ENCODE data around the gene OCRL. TPM values are rescaled to one million over a fixed set of nuclear protein-coding genes. Genes with fewer than 3 reads are reported as not detected.

OCRL gene
- total RNA-seq, 3 donors from 2014 or later = 27.0 to 34.5 (median 30.7) TPM

- Histone ChIP-seq H3K4me3 (no peak overlapping the region), H3K4me1 (ENCODE audit: low read depth) (no peaks in the 10 kb centered on the region), H3K36me3 (ENCODE audit: low read depth) (no peaks in the 10 kb centered on the region), H3K9me3 (no peaks in the 10 kb centered on the region)
- TF ChIP-seq, protein P1, sequence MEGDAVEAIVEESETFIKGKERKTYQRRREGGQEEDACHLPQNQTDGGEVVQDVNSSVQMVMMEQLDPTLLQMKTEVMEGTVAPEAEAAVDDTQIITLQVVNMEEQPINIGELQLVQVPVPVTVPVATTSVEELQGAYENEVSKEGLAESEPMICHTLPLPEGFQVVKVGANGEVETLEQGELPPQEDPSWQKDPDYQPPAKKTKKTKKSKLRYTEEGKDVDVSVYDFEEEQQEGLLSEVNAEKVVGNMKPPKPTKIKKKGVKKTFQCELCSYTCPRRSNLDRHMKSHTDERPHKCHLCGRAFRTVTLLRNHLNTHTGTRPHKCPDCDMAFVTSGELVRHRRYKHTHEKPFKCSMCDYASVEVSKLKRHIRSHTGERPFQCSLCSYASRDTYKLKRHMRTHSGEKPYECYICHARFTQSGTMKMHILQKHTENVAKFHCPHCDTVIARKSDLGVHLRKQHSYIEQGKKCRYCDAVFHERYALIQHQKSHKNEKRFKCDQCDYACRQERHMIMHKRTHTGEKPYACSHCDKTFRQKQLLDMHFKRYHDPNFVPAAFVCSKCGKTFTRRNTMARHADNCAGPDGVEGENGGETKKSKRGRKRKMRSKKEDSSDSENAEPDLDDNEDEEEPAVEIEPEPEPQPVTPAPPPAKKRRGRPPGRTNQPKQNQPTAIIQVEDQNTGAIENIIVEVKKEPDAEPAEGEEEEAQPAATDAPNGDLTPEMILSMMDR (IDR thresholded peaks at IDR 0.05) = no peak
- intact Hi-C loops (cut with DNase I, micrococcal nuclease) = no loop called here
- DNase-seq = no peak
- ATAC-seq = no peak
Observed at GRCh38 chrX:129496625-129497024, 43.4 kb upstream of the OCRL start.

GRCh38 chrX:129497146-129497843 is 42.8 kb upstream of the OCRL start:
- no peaks in the 10 kb centered on the region for H3K9me3 ChIP-seq
- H3K36me3 ChIP-seq (ENCODE audit: low read depth) = no peaks in the 10 kb centered on the region
- no peaks in the 10 kb centered on the region for H3K4me1 ChIP-seq (ENCODE audit: low read depth)
- intact Hi-C loops (cut with DNase I, micrococcal nuclease) = no loop called here
- TF ChIP-seq, protein P1 (IDR thresholded peaks at IDR 0.05) = no peak
- DNase-seq = no peak
- no peak overlapping the region for H3K4me3 ChIP-seq
- no peak for ATAC-seq

- Histone ChIP-seq H3K36me3 (ENCODE audit: low read depth) (no peaks in the 10 kb centered on the region), H3K4me3 (no peak overlapping the region), H3K4me1 (ENCODE audit: low read depth) (no peaks in the 10 kb centered on the region), H3K9me3 (no peaks in the 10 kb centered on the region)
- ATAC-seq = no peak
- DNase-seq = no peak
- intact Hi-C loops (cut with DNase I, micrococcal nuclease) = no loop called here
- TF ChIP-seq, protein P1 (IDR thresholded peaks at IDR 0.05) = no peak
Observed at GRCh38 chrX:129510331-129510730, 29.7 kb upstream of the OCRL start.

- intact Hi-C loops (cut with DNase I, micrococcal nuclease) = no loop called here
- Histone ChIP-seq H3K36me3 (ENCODE audit: low read depth) (no peaks in the 10 kb centered on the region), H3K4me1 (ENCODE audit: low read depth) (no peaks in the 10 kb centered on the region), H3K9me3 (no peaks in the 10 kb centered on the region), H3K4me3 (no peak overlapping the region)
- no peak for ATAC-seq
- TF ChIP-seq, protein P1 (IDR thresholded peaks at IDR 0.05) = no peak
- DNase-seq = no peak
Observed at GRCh38 chrX:129511689-129512088, 28.4 kb upstream of the OCRL start.

DNA sequence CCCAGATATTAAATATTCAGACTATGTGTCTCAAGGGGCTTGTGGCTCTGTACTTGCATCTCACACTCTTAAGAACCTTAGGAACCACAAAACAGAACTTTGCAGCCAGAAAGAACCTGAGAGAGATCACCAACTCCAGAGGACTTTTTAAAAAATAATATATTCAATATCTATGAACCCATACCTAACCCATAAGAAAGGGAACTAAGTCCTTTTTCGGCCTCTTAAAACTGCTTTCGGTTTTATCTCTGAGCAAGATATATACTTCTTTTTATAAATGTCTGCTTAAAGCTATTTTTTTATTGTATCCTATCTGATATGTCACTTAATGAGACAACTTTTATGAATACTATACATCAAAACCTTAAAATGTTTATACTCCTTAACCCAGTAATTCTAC is 27.6 kb upstream of the OCRL start:
- Histone ChIP-seq H3K36me3 (ENCODE audit: low read depth) (no peaks in the 10 kb centered on the region), H3K4me3 (no peak overlapping the region), H3K9me3 (no peaks in the 10 kb centered on the region), H3K4me1 (ENCODE audit: low read depth) (no peaks in the 10 kb centered on the region)
- intact Hi-C loops (cut with DNase I, micrococcal nuclease) = no loop called here
- no peak for DNase-seq
- no peak for ATAC-seq
- TF ChIP-seq, protein P1 (IDR thresholded peaks at IDR 0.05) = no peak

GRCh38 chrX:129516402-129516801 is 23.7 kb upstream of the OCRL start:
- TF ChIP-seq, protein P1 (IDR thresholded peaks at IDR 0.05) = no peak
- intact Hi-C loops (cut with DNase I, micrococcal nuclease) = no loop called here
- ATAC-seq (no peak), DNase-seq (no peak)
- Histone ChIP-seq H3K4me1 (ENCODE audit: low read depth) (no peaks in the 10 kb centered on the region), H3K4me3 (no peak overlapping the region), H3K36me3 (ENCODE audit: low read depth) (no peaks in the 10 kb centered on the region), H3K9me3 (no peaks in the 10 kb centered on the region)

All from mucosa of descending colon (tissue), 3 donors.